Lung (tissue), 12 donors: ENCODE data around the gene CILP2. TPM values are rescaled to one million over a fixed set of nuclear protein-coding genes. Genes with fewer than 3 reads are reported as not detected.

Source experiments
- ATAC-seq: fragments of 200-7000 bp; cut with Tn5 transposase; one replicate; pipeline ENCODE4 v1.9.1; 2020; ENCODE audit warnings: moderate number of reproducible peaks; ENCODE audit not compliant: insufficient read depth, low FRiP score
- DNase-seq, 3 donors: peaks; one replicate each; pipeline ENCODE4 v3.0.0-alpha.2; 2013 to 2017
- H3K27ac ChIP-seq, 2 donors: one replicate each; pipeline ENCODE4 v1.5.1; 2013; ENCODE audit warnings: mild to moderate bottlenecking in 2 of 2, moderate library complexity in 2 of 2, control low read depth in 1 of 2, inconsistent platforms in 1 of 2, low read depth in 1 of 2, low read length in 1 of 2
- H3K27me3 ChIP-seq, 3 donors: one replicate each; pipeline ENCODE4 v1.5.1; 2013; ENCODE audit warnings: low read length in 2 of 3; ENCODE audit not compliant: control insufficient read depth in 3 of 3, insufficient read depth in 3 of 3
- H3K36me3 ChIP-seq, 4 donors: one replicate each; pipeline ENCODE4 v1.5.1; 2013; ENCODE audit warnings: low read length in 4 of 4, mild to moderate bottlenecking in 1 of 4, moderate library complexity in 1 of 4; ENCODE audit not compliant: control insufficient read depth in 4 of 4, insufficient read depth in 4 of 4
- H3K4me1 ChIP-seq, 5 donors: one replicate each; pipeline ENCODE4 v1.5.1; 2013; ENCODE audit warnings: low read length in 5 of 5, mild to moderate bottlenecking in 2 of 5, moderate library complexity in 1 of 5; ENCODE audit not compliant: control insufficient read depth in 5 of 5, insufficient read depth in 5 of 5
- H3K4me3 ChIP-seq: one replicate; pipeline ENCODE4 v1.5.1; 2013; ENCODE audit warnings: mild to moderate bottlenecking, control low read depth, moderate library complexity
- H3K9ac ChIP-seq, 2 donors: one replicate each; pipeline ENCODE4 v1.5.1; 2013; ENCODE audit warnings: low read length in 2 of 2, control low read depth in 1 of 2; ENCODE audit not compliant: insufficient read depth in 1 of 2
- H3K9me3 ChIP-seq, 4 donors: one replicate each; pipeline ENCODE4 v1.5.1; 2013; ENCODE audit warnings: low read length in 3 of 4, mild to moderate bottlenecking in 1 of 4, moderate library complexity in 1 of 4; ENCODE audit not compliant: control insufficient read depth in 4 of 4, insufficient read depth in 3 of 4
- WGBS, 2 donors: extraction: QIAGEN DNeasy Blood & Tissue Kit; methylation state at CpG; one replicate each; pipeline ENCODE4 v1.1.7; 2013; 5-methylcytosine and 5-hydroxymethylcytosine counted together
- polyA plus RNA-seq, 2 donors: library from polyadenylated mRNA; stranded (reverse); fragments of 200-250 nt; gene quantifications; one replicate each; pipeline ENCODE4 v1.2.1, GENCODE V29; 2013
- total RNA-seq, 2 donors: library from RNA; depleted of rRNA in 1 of 2; stranded (reverse); fragments of >200 nt in 1 of 2; gene quantifications; one replicate each; pipeline ENCODE4 v1.2.1, GENCODE V29; 2014 to 2021
- TF ChIP-seq, protein P1 (sequence below): IDR thresholded peaks from 2 replicates; pipeline ENCODE4 v1.5.1; 2012; ENCODE audit warnings: mild to moderate bottlenecking; ENCODE audit errors: control extremely low read depth, extremely low read depth
- donor health status: control.
- donor health status: control.
- donor health status: Bipolar disorder and iron deficiency.
- donor health status: healthy.
- donor health status: DM: yes; HTN: yes; CAD: no.

The CILP2 gene
- total and polyA plus RNA-seq, 4 donors, result 0.06 to 0.68 (median 0.38) TPM

- DNase-seq, result no peak
- H3K36me3 ChIP-seq, result peaks cover 0 to 21% (median 3%) of the 10 kb centered on the region in 4 donors
- H3K27me3 ChIP-seq, result no peaks in the 10 kb centered on the region
- no peak overlapping the region for H3K4me3 ChIP-seq
- TF ChIP-seq, protein P1, sequence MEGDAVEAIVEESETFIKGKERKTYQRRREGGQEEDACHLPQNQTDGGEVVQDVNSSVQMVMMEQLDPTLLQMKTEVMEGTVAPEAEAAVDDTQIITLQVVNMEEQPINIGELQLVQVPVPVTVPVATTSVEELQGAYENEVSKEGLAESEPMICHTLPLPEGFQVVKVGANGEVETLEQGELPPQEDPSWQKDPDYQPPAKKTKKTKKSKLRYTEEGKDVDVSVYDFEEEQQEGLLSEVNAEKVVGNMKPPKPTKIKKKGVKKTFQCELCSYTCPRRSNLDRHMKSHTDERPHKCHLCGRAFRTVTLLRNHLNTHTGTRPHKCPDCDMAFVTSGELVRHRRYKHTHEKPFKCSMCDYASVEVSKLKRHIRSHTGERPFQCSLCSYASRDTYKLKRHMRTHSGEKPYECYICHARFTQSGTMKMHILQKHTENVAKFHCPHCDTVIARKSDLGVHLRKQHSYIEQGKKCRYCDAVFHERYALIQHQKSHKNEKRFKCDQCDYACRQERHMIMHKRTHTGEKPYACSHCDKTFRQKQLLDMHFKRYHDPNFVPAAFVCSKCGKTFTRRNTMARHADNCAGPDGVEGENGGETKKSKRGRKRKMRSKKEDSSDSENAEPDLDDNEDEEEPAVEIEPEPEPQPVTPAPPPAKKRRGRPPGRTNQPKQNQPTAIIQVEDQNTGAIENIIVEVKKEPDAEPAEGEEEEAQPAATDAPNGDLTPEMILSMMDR, result no peak
- no peaks in the 10 kb centered on the region for H3K4me1 ChIP-seq
- 88 to 94% methylated on average over 17 of the region's 17 CpGs for WGBS, 2 donors
- no peak for ATAC-seq
- H3K9me3 ChIP-seq, result no peaks in the 10 kb centered on the region
- no peak overlapping the region for H3K9ac ChIP-seq
- no peak overlapping the region for H3K27ac ChIP-seq
These were observed 25.3 kb downstream of the CILP2 start for GRCh38 chr19:19563348-19563848.

DNA sequence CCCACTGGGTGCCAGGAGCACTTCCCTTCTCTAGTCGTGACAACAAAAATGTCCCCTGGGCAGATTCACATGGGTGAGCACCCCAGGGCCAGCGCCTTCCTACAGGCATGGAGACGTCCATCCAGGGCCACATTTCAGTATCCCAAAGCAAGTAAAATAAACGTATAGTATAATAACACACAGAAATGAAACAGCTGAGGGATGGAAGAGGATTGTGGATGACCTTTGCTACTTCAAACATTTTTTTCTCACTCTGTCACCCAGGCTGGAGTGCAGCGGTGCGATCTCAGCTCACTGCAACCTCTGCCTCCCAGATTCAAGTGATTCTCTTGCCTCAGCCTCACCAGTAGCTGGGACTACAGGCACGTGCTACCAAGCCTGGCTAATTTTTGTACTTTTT, 28.2 kb downstream of the CILP2 start:
- no peaks in the 10 kb centered on the region for H3K9me3 ChIP-seq
- no peaks in the 10 kb centered on the region for H3K4me1 ChIP-seq
- 76 to 87% methylated on average over 7 of the region's 7 CpGs for WGBS, 2 donors
- no peak overlapping the region for H3K9ac ChIP-seq
- DNase-seq (no peak), ATAC-seq (no peak)
- peaks cover 0 to 25% (median 5%) of the 10 kb centered on the region in 4 donors for H3K36me3 ChIP-seq
- H3K27me3 ChIP-seq, result no peaks in the 10 kb centered on the region
- no peak overlapping the region for H3K4me3 ChIP-seq
- TF ChIP-seq, protein P1, result no peak
- H3K27ac ChIP-seq, result no peak overlapping the region

GRCh38 chr19:19567391-19567790, 29.3 kb downstream of the CILP2 start:
- H3K27ac ChIP-seq, result no peak overlapping the region
- no peaks in the 10 kb centered on the region for H3K9me3 ChIP-seq
- ATAC-seq (no peak), DNase-seq (no peak)
- H3K4me1 ChIP-seq, result no peaks in the 10 kb centered on the region
- no peak overlapping the region for H3K4me3 ChIP-seq
- H3K36me3 ChIP-seq, result peaks cover 0 to 25% (median 5%) of the 10 kb centered on the region in 4 donors
- TF ChIP-seq, protein P1, result no peak
- WGBS, 2 donors, result 78 to 90% methylated on average over 3 of the region's 3 CpGs
- H3K9ac ChIP-seq, result no peak overlapping the region
- H3K27me3 ChIP-seq, result no peaks in the 10 kb centered on the region
